Left forelimb (tissue), 1 donor: ENCODE measurements around the gene SIRT5.

Experiments used
- DNase-seq: peaks from one replicate; pipeline ENCODE4 v3.0.0-alpha.2; 2018; ENCODE audit warnings: low spot score

Gene SIRT5

GRCh38 chr6:13574571-13575376 is at the start of gene SIRT5:
TSS of gene SIRT5 (plus strand) at chr6:13574601. CDS start at chr6:13584111, 9,510 bp downstream.
- DNase-seq = peak; percentile 87

DNA sequence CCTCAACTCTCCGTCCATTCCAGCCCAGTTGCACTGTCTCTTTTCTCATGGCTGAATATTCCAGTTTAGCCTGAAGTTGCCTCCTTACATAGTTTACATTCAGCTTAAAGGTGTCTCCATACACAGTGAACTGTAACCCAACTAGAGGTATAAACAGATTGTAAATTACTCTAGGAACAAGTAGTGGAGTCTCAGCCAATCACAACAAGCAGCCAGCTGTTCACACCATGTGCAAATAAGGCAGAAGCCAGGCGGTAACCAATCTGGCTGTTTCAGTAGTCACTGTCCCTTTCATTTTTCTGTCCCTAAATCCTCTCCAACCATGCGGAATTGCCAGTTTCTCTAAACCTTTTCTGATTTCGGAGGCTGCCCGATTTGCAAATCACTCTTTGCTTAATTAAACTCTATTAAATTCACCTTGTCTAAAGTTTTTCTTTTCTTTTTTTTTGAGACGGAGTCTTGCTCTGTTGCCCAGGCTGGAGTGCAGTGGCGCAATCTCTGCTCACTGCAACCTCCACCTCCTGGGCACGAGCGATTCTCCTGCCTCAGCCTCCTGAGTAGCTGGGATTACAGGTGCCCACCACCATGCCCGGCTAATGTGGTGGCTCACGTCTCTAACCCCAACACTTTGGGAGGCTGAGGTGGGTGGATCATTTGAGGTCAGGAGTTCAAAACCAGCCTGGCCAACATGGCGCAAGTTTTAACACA is 49.4 kb upstream of the SIRT5 start:
- no peak for DNase-seq

DNA sequence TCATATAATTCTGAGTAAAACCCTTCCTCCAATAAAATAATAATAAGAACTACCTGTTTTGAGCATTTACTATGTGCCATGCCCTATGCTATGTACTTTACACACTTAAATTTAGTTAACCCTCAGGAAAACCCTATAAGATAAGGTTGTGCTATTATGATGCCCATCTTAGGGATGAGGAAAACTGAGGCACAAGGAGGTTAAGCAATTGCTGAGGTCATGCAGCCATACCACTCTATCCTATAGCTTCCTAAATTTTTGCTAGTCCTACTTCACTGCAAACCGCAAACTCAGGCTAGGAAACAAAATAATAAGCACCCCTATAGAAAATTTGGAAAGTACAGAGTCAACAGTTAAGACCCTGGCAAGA is 48.1 kb upstream of the SIRT5 start:
- no peak for DNase-seq

DNA sequence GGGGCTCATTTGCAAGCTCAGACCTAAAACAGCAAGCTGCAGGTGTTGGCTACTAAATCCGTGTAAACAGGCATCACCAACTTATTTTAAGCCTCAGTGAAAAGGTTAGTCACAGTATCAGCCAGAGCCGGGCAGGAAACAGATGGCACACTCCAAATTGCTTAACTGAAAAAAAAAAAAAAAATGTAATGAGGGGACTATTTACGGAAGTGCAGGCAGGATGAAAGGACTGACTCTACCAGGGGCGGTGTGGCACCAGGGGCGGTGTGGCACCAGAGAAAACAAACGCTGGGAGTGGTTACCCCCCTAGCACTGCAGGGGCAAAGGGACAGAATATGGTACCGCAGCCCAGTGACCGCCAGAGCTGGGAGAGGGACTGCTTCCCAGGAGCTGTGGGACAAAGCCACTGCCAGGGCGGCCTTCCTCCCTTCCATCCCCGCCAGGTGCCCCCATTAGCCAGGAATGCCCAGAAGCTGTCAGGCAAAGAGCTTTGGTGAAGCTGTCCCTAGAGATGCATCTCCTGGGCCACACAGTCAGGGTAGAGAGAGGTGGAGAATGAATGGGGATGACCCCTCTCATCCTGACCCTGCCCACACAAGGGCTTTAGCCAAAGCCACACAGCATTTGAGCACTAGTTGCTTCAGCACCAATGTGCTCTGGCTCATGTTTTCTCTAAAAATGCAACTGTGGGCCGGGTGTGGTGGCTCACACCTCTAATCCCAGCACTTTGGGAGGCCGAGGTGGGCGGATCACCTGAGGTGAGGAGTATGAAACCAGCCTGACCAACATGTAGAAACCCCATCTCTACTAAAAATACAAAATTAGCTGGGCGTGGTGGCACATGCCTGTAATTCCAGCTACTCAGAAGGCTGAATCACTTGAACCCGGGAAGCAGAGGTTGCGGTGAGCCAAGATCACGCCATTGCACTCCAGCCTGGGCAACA is 47.4 kb upstream of the SIRT5 start:
- DNase-seq = no peak

GRCh38 chr6:13527671-13528056 is 46.7 kb upstream of the SIRT5 start:
- DNase-seq = no peak

DNA sequence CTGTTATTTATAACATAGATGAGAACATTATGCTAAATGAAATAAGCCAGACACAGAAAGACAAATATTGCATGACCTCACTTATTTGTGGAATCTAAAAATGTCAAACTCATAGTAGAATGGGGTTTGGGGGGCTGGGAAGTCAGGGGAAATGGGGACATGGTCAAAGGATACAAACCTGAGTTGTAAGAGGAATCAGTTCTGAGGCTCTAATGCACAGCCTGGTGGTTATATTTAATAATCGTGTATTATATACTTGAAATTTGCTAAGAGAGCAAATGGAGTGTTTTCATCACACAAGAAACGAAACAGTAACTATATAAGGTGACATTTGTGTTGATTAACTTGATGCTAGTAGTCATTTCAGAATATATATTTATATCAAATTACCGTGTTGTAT is 46.2 kb upstream of the SIRT5 start:
- no peak for DNase-seq

GRCh38 chr6:13528777-13529343 is 45.5 kb upstream of the SIRT5 start:
- DNase-seq = no peak

GRCh38 chr6:13531956-13532355 is 42.4 kb upstream of the SIRT5 start:
- no peak for DNase-seq

- DNase-seq = no peak
Measured at GRCh38 chr6:13534536-13534935, 39.9 kb upstream of the SIRT5 start.

GRCh38 chr6:13535306-13535705 is 39.1 kb upstream of the SIRT5 start:
- no peak for DNase-seq

DNA sequence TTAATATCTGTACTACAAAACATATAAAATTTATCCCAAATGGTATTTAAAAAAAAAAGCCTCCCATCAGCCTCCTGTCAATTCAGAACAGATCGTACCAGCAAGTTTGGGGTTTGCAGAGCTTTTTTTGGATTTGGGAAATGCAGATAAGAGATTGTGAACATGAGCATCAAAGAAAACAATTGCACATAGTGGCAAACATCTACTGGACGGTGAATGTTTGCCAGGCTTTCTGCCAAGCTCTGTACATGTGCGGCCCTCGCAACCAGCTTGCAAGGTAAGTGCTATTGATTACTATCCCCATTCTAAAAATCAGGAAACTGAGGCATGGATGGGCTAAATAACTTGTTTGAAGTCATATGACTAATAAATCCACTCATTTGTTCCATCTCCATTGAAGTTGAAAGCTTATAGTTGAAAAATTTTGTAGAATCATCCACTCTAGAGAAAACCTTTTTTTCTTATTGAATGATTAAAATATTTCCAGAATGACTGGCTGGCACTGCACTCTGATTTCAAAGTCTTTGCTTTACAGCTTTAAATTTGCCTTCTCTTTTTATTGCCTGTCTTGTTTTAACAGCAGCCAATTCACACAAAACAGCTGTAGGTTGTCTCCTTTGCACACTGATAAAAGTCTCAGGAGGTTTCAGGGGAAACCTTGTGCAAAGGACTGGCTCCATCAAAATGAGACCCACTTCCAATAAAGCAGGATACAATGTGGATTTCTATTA is 37.4 kb upstream of the SIRT5 start:
- no peak for DNase-seq

DNA sequence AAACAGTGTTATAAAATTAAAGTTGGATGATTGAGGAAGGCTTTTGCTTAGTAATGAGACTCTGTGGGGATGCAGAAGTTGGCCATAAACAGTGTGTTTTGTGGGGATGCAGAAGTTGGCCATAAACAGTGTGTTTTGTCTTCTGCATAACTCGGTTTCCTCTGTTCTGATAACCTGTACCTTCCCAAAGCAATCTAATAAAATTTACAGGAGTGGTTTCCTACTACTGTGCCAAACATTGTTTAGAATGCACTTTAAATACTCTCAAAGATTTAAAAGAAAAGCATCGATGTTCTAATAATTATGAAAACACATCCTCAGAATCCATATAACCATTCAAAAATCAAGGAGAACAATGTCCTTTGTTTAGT is 36.9 kb upstream of the SIRT5 start:
- no peak for DNase-seq

DNA sequence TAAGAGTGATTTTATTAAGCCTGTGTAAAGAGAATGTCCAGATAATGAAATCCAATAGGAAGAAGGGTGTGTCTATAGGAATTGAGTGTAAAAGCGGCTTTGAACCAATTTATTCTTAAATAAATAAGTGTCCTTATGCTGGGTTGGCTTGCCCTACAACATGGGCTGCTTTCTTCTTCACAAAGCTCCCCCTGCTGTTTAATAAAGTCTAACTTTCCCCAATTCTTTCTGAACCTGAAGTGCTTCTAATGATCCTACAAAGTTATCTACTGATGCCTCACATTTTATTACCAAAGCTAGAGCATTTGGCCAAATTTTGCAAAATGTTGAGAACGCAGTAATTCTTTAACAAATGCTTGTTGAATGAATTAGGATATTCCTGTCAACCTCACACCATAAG is 36.3 kb upstream of the SIRT5 start:
- no peak for DNase-seq

DNA sequence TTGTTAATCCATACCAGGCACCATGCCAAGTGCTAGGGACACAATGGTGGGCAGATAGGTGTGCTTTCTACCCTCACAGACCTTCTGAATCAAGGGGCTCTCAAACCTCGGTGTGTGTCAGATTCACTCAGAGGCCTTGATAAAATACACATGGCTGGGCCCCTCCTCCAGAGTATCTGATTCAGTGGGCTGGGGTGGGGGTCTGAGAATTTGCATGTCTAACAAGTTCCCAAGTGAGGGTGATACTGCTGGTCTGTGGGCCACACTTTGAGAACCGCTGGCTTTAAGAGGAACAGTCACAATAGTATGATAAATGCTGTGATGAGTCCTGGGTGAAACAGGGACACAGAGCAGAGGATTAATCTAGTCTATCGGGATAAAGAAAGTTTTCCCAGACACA is 35.8 kb upstream of the SIRT5 start:
- no peak for DNase-seq

DNA sequence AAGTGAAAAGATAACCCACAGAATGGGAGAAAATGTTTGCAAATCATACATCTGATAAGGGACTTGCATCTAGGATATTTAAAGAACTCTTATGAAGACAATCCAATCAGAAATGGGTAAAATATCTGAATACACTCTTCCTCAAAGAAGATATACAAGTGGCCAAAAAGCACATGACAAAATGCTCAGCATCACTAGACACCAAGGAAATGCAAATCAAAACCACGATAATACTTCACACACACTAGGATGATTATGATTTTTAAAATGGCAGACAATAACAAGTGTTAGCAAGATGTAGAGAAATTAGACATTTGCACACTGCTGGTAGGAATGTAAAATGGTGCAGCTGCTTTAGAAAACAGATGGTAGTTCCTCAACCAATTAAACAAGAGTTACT is 34.8 kb upstream of the SIRT5 start:
- no peak for DNase-seq

- no peak for DNase-seq
Measured at GRCh38 chr6:13541496-13541895, 32.9 kb upstream of the SIRT5 start.

DNA sequence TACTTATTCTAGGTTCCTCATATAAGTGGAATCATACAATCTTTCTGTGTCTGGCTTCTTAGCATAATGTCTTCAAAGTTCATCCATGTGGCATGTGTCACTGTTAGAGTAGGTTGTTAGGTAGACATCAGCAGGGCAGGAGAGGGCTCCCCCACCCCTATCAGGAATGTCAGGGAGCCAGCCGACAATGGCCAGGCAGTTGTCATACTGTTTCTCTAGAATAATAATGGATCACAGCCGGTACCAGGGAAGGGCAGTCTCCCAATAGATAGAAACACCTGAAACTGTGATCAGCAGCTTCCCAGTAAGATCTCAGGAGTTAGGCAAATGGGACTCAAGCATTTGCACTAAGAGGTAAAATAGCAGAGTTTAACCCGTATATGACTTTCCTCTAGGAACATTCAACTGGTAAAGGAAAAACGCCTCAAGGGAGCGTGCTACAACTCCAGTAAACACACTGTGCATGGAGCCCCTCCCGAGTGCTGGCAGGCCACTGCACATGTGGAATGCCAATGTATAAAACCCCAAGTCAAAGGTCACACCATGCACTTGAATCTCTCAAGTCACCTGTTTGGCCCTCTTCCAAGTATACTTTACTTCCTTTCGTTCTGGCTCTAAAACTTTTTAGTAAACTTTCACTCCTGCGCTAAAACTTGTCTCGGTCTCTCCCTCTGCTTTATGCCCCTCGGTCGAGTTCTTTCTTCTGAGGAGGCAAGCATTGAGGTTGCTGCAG is 29.8 kb upstream of the SIRT5 start:
- DNase-seq = no peak

DNA sequence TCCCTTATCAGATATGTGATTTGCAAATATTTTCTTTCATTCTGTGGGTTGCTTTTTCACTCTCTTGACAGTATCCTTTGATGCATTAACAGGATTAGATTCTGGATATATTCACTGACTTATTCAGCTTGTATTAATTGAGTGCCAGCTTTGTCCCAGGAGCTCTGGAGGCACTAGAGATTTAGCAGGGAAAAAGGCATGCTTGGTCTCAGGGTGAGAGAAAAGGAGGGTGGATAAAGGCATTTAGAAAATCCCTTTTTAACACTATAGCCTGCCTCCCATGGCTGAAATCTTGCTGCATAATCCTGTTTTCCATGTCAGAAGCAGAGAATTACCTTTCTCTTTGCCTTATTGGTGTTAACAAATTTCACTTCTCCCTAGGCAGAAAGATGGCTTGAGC is 28.5 kb upstream of the SIRT5 start:
- DNase-seq = no peak

GRCh38 chr6:13548500-13549210 is 25.7 kb upstream of the SIRT5 start:
- no peak for DNase-seq

- DNase-seq = no peak
Measured at GRCh38 chr6:13550656-13551055, 23.7 kb upstream of the SIRT5 start.
